Measurements from ENCODE around the gene NFAT5. TPM values are rescaled to one million over a fixed set of nuclear protein-coding genes. Genes with fewer than 3 reads are reported as not detected.

NFAT5 gene, protein sequence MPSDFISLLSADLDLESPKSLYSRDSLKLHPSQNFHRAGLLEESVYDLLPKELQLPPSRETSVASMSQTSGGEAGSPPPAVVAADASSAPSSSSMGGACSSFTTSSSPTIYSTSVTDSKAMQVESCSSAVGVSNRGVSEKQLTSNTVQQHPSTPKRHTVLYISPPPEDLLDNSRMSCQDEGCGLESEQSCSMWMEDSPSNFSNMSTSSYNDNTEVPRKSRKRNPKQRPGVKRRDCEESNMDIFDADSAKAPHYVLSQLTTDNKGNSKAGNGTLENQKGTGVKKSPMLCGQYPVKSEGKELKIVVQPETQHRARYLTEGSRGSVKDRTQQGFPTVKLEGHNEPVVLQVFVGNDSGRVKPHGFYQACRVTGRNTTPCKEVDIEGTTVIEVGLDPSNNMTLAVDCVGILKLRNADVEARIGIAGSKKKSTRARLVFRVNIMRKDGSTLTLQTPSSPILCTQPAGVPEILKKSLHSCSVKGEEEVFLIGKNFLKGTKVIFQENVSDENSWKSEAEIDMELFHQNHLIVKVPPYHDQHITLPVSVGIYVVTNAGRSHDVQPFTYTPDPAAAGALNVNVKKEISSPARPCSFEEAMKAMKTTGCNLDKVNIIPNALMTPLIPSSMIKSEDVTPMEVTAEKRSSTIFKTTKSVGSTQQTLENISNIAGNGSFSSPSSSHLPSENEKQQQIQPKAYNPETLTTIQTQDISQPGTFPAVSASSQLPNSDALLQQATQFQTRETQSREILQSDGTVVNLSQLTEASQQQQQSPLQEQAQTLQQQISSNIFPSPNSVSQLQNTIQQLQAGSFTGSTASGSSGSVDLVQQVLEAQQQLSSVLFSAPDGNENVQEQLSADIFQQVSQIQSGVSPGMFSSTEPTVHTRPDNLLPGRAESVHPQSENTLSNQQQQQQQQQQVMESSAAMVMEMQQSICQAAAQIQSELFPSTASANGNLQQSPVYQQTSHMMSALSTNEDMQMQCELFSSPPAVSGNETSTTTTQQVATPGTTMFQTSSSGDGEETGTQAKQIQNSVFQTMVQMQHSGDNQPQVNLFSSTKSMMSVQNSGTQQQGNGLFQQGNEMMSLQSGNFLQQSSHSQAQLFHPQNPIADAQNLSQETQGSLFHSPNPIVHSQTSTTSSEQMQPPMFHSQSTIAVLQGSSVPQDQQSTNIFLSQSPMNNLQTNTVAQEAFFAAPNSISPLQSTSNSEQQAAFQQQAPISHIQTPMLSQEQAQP (N-terminal part only)
- 7.7 and 10.1 TPM in 2 replicates for total RNA-seq (ENCODE audit: low replicate concordance)

DNA sequence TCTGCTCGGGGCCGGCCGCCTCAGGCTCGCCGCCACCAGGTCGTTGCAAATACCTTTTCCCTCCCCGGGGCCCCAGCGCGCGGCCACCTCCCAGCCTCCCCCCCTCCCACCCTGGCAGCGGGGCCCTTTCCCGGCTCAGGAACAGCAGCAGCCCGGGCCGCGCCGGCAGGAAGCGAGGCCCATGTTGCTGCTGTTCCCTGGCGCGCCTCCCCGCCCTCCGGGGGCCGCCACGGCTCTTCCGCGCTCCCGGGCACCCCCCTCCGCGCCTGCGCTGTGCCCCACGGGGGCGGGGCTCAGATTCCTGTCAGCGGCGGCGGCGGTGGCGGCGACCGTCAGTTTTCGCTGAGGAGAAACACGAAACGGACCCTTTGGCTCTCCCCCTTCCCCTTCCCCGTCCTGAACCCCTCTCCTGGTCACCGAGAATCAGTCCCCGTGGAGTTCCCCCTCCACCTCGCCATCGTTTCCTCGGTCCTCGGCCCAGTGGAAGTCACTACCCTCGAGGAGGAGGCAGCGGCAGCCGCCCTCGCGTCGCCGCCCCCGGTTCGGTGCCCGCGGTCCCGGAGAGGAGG lies at the start of gene NFAT5:
Gene NFAT5, plus strand, starts transcription at position 296 of the 569 bp plus-strand sequence. CDS start 336 bp downstream, outside the sequence.

DNA sequence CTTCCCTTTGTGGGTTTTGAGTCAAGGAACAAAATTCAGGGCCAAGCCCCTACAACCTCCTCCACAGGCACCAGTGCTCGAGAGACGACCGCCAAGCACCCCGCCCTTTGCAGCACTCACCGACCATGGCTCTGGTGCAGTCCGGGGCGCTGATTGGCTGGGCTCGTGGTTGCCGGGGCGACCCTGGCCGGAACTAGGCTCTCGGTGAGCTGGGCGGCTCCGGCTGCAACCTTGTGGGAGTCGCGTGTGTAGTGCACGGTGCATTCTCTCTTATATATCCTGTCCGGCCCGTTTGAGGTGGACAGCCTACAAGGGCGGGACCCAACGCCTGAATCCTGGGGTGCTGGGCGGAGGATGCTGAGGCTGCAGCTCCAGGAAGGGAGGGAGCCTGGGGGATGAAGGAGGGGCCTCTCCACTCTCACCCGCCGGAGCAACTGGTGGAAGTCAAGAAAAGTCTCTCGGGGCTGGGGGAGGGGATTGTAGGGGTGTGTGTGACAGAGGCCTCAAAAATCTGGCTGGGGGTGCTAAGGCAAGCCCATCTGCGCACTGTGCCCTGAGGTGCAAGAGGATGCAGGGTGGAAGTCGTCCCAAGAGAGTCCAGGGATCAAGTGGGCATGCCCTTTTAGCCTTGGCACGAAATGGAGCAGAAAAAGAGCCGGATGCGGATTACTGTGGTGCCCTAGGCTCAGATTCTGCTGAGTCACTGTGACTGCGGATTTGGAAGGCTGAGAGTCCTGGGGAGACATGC lies 160.7 kb downstream of the NFAT5 start, which contains the start of gene NQO1:
Gene NQO1, minus strand, starts transcription at position 248 of the 748 bp plus-strand sequence. Its CDS starts 121 bp downstream, at position 127.

Other genes with a start within 250 kb of the NFAT5 start
- gene PDF, start 235.4 kb upstream of the NFAT5 start, total RNA-seq (ENCODE audit: low replicate concordance) = 5.4 and 12.4 TPM in 2 replicates
- gene COG8, start 226.4 kb upstream of the NFAT5 start, total RNA-seq (ENCODE audit: low replicate concordance) = 22.9 and 23.4 TPM in 2 replicates
- gene NIP7, start 226.2 kb upstream of the NFAT5 start, total RNA-seq (ENCODE audit: low replicate concordance) = 14.0 and 19.3 TPM in 2 replicates
- not detected in 2 replicates for gene TMED6, start 214.2 kb upstream of the NFAT5 start, total RNA-seq (ENCODE audit: low replicate concordance)
- gene TERF2, start 180.0 kb upstream of the NFAT5 start, total RNA-seq (ENCODE audit: low replicate concordance) = 8.1 and 10.3 TPM in 2 replicates
- gene CYB5B, start 141.3 kb upstream of the NFAT5 start, total RNA-seq (ENCODE audit: low replicate concordance) = 46.0 and 84.9 TPM in 2 replicates
- gene NQO1, start 160.6 kb downstream of the NFAT5 start, total RNA-seq (ENCODE audit: low replicate concordance) = 113 and 184 TPM in 2 replicates
- 21.9 and 30.7 TPM in 2 replicates for gene NOB1, start 189.0 kb downstream of the NFAT5 start, total RNA-seq (ENCODE audit: low replicate concordance)
- gene WWP2, start 196.4 kb downstream of the NFAT5 start, total RNA-seq (ENCODE audit: low replicate concordance) = 14.4 and 15.9 TPM in 2 replicates